Coronary artery (tissue), 2 donors: ENCODE measurements around the gene LYVE1.

Experiments used
- DNase-seq: peaks from one replicate; pipeline ENCODE4 v3.0.0-alpha.2; 2017; ENCODE audit warnings: low spot score
- H3K27ac ChIP-seq, 2 donors: fragments of 200-600 bp; sonication (generic); one replicate each; pipeline ENCODE4 v1.5.1; 2016 to 2019
- H3K4me3 ChIP-seq: fragments of 200-600 bp; sonication (generic); 2 replicates; pipeline ENCODE4 v1.5.1; 2016; ENCODE audit warnings: mild to moderate bottlenecking, moderate library complexity
- TF ChIP-seq, protein P1 (sequence below): fragments of 200-600 bp; sonication (generic); IDR thresholded peaks from one replicate; pipeline ENCODE4 v1.5.1; 2019; ENCODE audit warnings: antibody characterized with exemption

LYVE1 gene

GRCh38 chr11:10581481-10582019, 13.1 kb upstream of the LYVE1 start:
- TF ChIP-seq, protein P1, sequence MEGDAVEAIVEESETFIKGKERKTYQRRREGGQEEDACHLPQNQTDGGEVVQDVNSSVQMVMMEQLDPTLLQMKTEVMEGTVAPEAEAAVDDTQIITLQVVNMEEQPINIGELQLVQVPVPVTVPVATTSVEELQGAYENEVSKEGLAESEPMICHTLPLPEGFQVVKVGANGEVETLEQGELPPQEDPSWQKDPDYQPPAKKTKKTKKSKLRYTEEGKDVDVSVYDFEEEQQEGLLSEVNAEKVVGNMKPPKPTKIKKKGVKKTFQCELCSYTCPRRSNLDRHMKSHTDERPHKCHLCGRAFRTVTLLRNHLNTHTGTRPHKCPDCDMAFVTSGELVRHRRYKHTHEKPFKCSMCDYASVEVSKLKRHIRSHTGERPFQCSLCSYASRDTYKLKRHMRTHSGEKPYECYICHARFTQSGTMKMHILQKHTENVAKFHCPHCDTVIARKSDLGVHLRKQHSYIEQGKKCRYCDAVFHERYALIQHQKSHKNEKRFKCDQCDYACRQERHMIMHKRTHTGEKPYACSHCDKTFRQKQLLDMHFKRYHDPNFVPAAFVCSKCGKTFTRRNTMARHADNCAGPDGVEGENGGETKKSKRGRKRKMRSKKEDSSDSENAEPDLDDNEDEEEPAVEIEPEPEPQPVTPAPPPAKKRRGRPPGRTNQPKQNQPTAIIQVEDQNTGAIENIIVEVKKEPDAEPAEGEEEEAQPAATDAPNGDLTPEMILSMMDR, result no peak
- no peak for DNase-seq
- no peak overlapping the region for H3K4me3 ChIP-seq
- peak overlapping the region; percentile 26 to 71 for H3K27ac ChIP-seq

- no peak for DNase-seq
- Histone ChIP-seq H3K27ac (peak overlapping the region; percentile 26 to 71), H3K4me3 (no peak overlapping the region)
- TF ChIP-seq, protein P1, result no peak
These were observed 12.2 kb upstream of the LYVE1 start for GRCh38 chr11:10580623-10581022.

DNA sequence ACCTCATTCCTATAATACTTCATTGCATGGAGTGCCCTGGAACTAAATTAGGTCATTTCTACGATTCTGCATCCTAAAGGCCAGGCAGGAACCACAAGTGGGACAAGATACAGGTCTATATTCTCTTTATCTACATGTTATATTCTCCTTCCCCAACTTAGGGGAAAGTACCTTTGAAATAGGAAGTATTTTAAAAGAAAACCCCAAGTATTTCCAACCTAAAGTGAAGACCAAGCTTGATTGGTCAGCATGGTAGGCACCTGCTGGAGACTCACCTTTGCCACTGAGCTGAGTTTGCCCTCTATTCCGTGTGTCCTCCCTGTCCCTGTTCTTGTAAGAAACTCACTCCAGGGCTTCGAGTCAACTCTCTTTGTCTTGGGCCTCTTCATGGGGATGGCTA, 11.2 kb upstream of the LYVE1 start:
- TF ChIP-seq, protein P1, result no peak
- no peak for DNase-seq
- Histone ChIP-seq H3K27ac (peak overlapping the region; percentile 24 to 26), H3K4me3 (no peak overlapping the region)

- no peak for DNase-seq
- H3K27ac ChIP-seq, result peak overlapping the region in 1 of 2 donors; percentile 43
- H3K4me3 ChIP-seq, result no peak overlapping the region
- TF ChIP-seq, protein P1, result no peak
These were observed 7.6 kb upstream of the LYVE1 start for GRCh38 chr11:10576035-10576398.

GRCh38 chr11:10575346-10576034, 7.0 kb upstream of the LYVE1 start:
- TF ChIP-seq, protein P1, result no peak
- H3K27ac ChIP-seq, result peak overlapping the region in 1 of 2 donors; percentile 43
- no peak overlapping the region for H3K4me3 ChIP-seq
- DNase-seq, result no peak

DNA sequence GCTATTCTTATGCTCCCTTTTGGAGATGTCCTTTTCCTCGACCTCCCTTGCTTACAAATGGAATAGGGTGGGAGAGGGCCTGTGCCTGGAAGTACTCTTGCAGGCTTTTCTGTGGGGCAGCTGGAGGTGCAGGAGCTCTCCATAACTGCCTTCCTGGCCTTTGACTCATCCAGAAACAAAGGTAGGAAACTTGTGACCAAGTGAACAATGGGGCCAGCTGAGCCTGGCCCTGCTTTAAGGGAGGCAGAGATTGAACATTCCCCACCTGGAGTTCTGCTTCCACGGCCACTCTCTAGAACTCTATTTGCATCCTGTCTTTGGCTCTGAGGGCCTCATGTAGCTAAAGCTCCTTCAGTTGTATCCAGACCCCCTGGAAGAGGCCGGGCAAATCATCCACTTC, 5.1 kb upstream of the LYVE1 start:
- Histone ChIP-seq H3K27ac (peak overlapping the region; percentile 51 to 68), H3K4me3 (no peak overlapping the region)
- TF ChIP-seq, protein P1, result no peak
- DNase-seq, result no peak

- TF ChIP-seq, protein P1, result no peak
- Histone ChIP-seq H3K27ac (peak overlapping the region; percentile 51 to 68), H3K4me3 (no peak overlapping the region)
- DNase-seq, result no peak
These were observed 4.6 kb upstream of the LYVE1 start for GRCh38 chr11:10573028-10573427.
